GM18519 (cell line): ENCODE results near the gene GCC1.
A peak's percentile ranks its signal among the peaks of the same experiment; 100 is the strongest.
"Not testable (repeated sequence)": the region's sequence is repeated elsewhere in the genome, so short reads cannot be mapped to it uniquely, and the experiment has no call there.

Experiments
- ATAC-seq: cut with Tn5 transposase; IDR thresholded peaks from one replicate; pipeline ENCODE4 v1.9.1; 2021; ENCODE audit warnings: mild to moderate bottlenecking, moderate library complexity; ENCODE audit not compliant: unreplicated experiment, low FRiP score

The GCC1 gene

GRCh38 chr7:127589896-127590295 is 4.5 kb upstream of the GCC1 start:
- no peak for ATAC-seq

- no peak for ATAC-seq
Observed at GRCh38 chr7:127588697-127589482, 3.5 kb upstream of the GCC1 start.

- ATAC-seq = peak; percentile 72
Observed at GRCh38 chr7:127588019-127588696, 2.8 kb upstream of the GCC1 start, which contains the start of gene ARF5. ARF5 (plus strand) TSS chr7:127588411; CDS start chr7:127588499, 88 bp downstream.

- no peak for ATAC-seq
Observed at GRCh38 chr7:127587663-127588018, 2.2 kb upstream of the GCC1 start.

- no peak for ATAC-seq
Observed at GRCh38 chr7:127586346-127586745, 950 bp upstream of the GCC1 start.

- ATAC-seq = no peak
Observed at GRCh38 chr7:127584648-127585043, 750 bp downstream of the GCC1 start.

GRCh38 chr7:127582361-127582760 is 3.0 kb downstream of the GCC1 start:
- ATAC-seq = no peak

GRCh38 chr7:127581716-127582115 is 3.7 kb downstream of the GCC1 start:
- ATAC-seq = no peak

- no peak for ATAC-seq
Observed at GRCh38 chr7:127580612-127581011, 4.8 kb downstream of the GCC1 start.

GRCh38 chr7:127578711-127579275 is 6.6 kb downstream of the GCC1 start:
- no peak for ATAC-seq

GRCh38 chr7:127578036-127578684 is 7.2 kb downstream of the GCC1 start:
- no peak for ATAC-seq

GRCh38 chr7:127571741-127572505 is 13.5 kb downstream of the GCC1 start:
- ATAC-seq = no peak

GRCh38 chr7:127568034-127568433 is 17.4 kb downstream of the GCC1 start:
- not testable (repeated sequence) for ATAC-seq

GRCh38 chr7:127566242-127566641 is 19.2 kb downstream of the GCC1 start:
- ATAC-seq = no peak

- ATAC-seq = no peak
Observed at GRCh38 chr7:127557803-127558202, 27.6 kb downstream of the GCC1 start.

GRCh38 chr7:127556404-127556803 is 29.0 kb downstream of the GCC1 start:
- no peak for ATAC-seq

- ATAC-seq = no peak
Observed at GRCh38 chr7:127551941-127552340, 33.5 kb downstream of the GCC1 start.

- no peak for ATAC-seq
Observed at GRCh38 chr7:127550247-127550646, 35.1 kb downstream of the GCC1 start.

GRCh38 chr7:127546313-127546712 is 39.1 kb downstream of the GCC1 start:
- ATAC-seq = no peak

GRCh38 chr7:127541548-127541947 is 43.8 kb downstream of the GCC1 start:
- no peak for ATAC-seq
